Endodermal cell (in vitro differentiated cells): ENCODE measurements around the gene PPP2R3A. TPM values are rescaled to one million over a fixed set of nuclear protein-coding genes. Genes with fewer than 3 reads are reported as not detected.
A peak's percentile ranks its signal among the peaks of the same experiment; 100 is the strongest.

Experiments used
- DNase-seq: peaks from one replicate; pipeline ENCODE4 v3.0.0-alpha.2; 2017
- H3K27ac ChIP-seq: 2 replicates; pipeline ENCODE4 v1.5.1; 2013; ENCODE audit warnings: mild to moderate bottlenecking, low read depth, low read length, moderate library complexity
- H3K27me3 ChIP-seq: 2 replicates; pipeline ENCODE4 v1.6.1; 2013; ENCODE audit warnings: mild to moderate bottlenecking, low read length, moderate library complexity; ENCODE audit not compliant: insufficient read depth, control insufficient read depth, poor library complexity, severe bottlenecking
- H3K36me3 ChIP-seq: 2 replicates; pipeline ENCODE4 v1.7.0; 2013; ENCODE audit warnings: mild to moderate bottlenecking, low read length, moderate library complexity; ENCODE audit not compliant: control insufficient read depth, insufficient read depth
- H3K4me1 ChIP-seq: one replicate; pipeline ENCODE4 v1.7.0; 2013; ENCODE audit warnings: low read length; ENCODE audit not compliant: control insufficient read depth, insufficient read depth
- H3K4me3 ChIP-seq: 2 replicates; pipeline ENCODE4 v1.5.1; 2013; ENCODE audit warnings: mild to moderate bottlenecking, low read length, moderate library complexity
- H3K9ac ChIP-seq: 2 replicates; pipeline ENCODE4 v1.6.1; 2013; ENCODE audit warnings: mild to moderate bottlenecking, low read length, moderate library complexity; ENCODE audit not compliant: poor library complexity, severe bottlenecking; ENCODE audit errors: extremely low read depth
- H3K9me3 ChIP-seq: 2 replicates; pipeline ENCODE4 v1.6.1; 2013; ENCODE audit warnings: mild to moderate bottlenecking, low read length, moderate library complexity; ENCODE audit not compliant: control insufficient read depth
- H3K27ac Mint-ChIP-seq: 2 replicates; pipeline ENCODE4 v1.8.0; 2020; ENCODE audit warnings: mixed read lengths
- H3K27me3 Mint-ChIP-seq: 2 replicates; pipeline ENCODE4 v1.8.0; 2021; ENCODE audit warnings: mild to moderate bottlenecking, mixed read lengths; ENCODE audit not compliant: insufficient read depth
- H3K36me3 Mint-ChIP-seq: 2 replicates; pipeline ENCODE4 v1.8.0; 2020; ENCODE audit warnings: low read depth, mixed read lengths
- H3K4me1 Mint-ChIP-seq: 2 replicates; pipeline ENCODE4 v1.8.0; 2020; ENCODE audit warnings: mixed read lengths
- H3K4me3 Mint-ChIP-seq: 2 replicates; pipeline ENCODE4 v1.8.0; 2020; ENCODE audit warnings: mild to moderate bottlenecking, moderate library complexity, mixed read lengths
- H3K9me3 Mint-ChIP-seq: 2 replicates; pipeline ENCODE4 v1.8.0; 2020; ENCODE audit warnings: mild to moderate bottlenecking, mixed read lengths
- WGBS, 2 experiments: methylation state at CpG; one replicate each; pipeline versions ENCODE4 v1.1.5 to v1.1.7; 2013; ENCODE audit warnings: missing lambda C conversion rate in 2 of 2, mixed read lengths in 1 of 2; ENCODE audit not compliant: insufficient coverage in 1 of 2, insufficient read length in 1 of 2; 5-methylcytosine and 5-hydroxymethylcytosine counted together
- total RNA-seq, 2 donors: library from RNA; stranded (reverse); fragmentation: NEBNext Ultra II Directional in 1 of 2; extraction: Animal tissue kit (Norgen Biotek cat#: 25700) in 1 of 2; gene quantifications; 2 replicates in 1 of 2; 3 replicates in 1 of 2; pipeline ENCODE4 v1.2.1, GENCODE V29; 2021
- TF ChIP-seq, protein P1 (sequence below): fragments of 200-600 bp; sonication (generic); conservative IDR thresholded peaks from 2 replicates; pipeline ENCODE4 v1.5.0; 2021; ENCODE audit warnings: antibody characterized with exemption, mild to moderate bottlenecking

PPP2R3A gene
- total RNA-seq, 2 donors from 2014 or later = 12.5 to 16.5 TPM

DNA sequence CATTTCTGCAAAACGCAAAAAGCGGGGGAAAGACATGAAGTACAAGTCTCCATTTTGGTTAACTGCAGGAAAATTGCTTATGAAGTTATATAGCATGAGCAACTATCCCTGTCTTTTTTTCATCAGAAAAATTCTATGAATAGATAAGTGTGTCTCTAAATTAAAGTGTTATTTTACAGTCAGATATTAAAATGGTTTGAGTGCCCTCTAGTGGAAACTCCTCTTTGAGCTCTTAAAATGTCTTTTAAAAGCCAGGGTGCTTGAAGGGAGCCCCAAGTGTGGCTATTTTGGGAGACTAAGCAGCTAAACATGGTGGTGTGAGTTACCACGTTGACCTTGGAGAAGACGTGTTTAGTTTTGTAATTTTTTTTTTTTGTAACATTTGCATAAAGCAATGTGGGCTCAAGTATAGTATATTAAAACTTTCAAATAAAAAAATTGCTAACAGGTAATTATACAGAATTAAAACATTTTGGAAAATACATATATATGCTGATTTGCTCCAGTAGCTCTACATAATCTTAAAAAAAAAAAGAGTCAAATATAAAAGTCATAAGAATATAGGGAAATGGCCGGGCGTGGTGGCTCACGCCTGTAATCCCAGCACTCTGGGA lies 77.2 kb downstream of the PPP2R3A start:
- H3K27me3 Mint-ChIP-seq = no peaks in the 10 kb centered on the region
- no peak overlapping the region for H3K4me3 Mint-ChIP-seq
- H3K9me3 Mint-ChIP-seq = peaks cover 3% of the 10 kb centered on the region
- Histone ChIP-seq H3K4me3 (no peak overlapping the region), H3K9ac (no peak overlapping the region), H3K27me3 (no peaks in the 10 kb centered on the region), H3K36me3 (peaks cover 12% of the 10 kb centered on the region), H3K9me3 (no peaks in the 10 kb centered on the region), H3K4me1 (no peaks in the 10 kb centered on the region), H3K27ac (no peak overlapping the region)
- no peak overlapping the region for H3K27ac Mint-ChIP-seq
- WGBS, 2 experiments = 82 to 89% methylated on average over 6 to 7 of the region's 7 CpGs
- TF ChIP-seq, protein P1, sequence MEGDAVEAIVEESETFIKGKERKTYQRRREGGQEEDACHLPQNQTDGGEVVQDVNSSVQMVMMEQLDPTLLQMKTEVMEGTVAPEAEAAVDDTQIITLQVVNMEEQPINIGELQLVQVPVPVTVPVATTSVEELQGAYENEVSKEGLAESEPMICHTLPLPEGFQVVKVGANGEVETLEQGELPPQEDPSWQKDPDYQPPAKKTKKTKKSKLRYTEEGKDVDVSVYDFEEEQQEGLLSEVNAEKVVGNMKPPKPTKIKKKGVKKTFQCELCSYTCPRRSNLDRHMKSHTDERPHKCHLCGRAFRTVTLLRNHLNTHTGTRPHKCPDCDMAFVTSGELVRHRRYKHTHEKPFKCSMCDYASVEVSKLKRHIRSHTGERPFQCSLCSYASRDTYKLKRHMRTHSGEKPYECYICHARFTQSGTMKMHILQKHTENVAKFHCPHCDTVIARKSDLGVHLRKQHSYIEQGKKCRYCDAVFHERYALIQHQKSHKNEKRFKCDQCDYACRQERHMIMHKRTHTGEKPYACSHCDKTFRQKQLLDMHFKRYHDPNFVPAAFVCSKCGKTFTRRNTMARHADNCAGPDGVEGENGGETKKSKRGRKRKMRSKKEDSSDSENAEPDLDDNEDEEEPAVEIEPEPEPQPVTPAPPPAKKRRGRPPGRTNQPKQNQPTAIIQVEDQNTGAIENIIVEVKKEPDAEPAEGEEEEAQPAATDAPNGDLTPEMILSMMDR = peak; percentile 81
- H3K4me1 Mint-ChIP-seq = no peaks in the 10 kb centered on the region
- DNase-seq = no peak
- peaks cover 33% of the 10 kb centered on the region for H3K36me3 Mint-ChIP-seq

DNA sequence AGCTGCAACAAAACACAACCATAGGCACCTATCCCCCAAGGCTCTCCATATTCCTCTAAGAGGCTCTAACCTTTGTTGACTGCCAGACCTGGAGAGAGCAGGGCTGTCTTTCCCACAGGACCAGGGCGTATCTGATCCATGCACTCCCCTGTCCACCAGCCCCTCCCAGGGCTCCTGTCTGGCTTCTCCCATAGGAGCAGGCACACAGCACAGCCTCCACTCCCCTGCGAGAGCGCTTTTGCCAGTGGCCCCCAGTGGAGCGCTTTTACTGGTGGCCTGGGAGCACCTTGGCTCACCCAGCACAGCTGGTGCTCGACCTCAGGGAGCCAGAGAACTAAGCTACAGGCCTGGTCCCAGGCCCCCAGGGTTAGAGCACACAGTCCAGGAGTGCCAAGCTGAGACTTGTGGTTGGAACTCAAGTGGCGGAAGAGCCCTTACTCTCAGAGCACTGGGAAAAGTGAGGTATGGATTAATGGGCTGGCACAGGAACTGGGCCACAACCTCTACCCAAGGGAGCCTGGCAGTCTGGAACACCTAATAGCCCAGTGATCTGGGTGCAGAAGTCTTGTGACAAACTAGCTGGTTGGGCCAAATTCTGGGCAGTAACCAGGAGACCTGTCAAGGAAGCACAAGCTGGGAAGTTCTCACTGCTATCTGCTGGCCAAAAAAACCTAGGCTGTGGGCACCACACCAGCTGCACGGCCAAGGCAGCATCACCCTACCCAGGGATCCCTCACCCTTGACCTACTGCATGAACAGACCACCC lies 79.6 kb downstream of the PPP2R3A start:
- WGBS, 2 experiments = 93 to 100% methylated on average over 4 to 7 of the region's 7 CpGs
- Histone ChIP-seq H3K4me3 (no peak overlapping the region), H3K4me1 (no peaks in the 10 kb centered on the region), H3K27ac (no peak overlapping the region), H3K9ac (no peak overlapping the region), H3K27me3 (no peaks in the 10 kb centered on the region), H3K9me3 (no peaks in the 10 kb centered on the region), H3K36me3 (peaks cover 12% of the 10 kb centered on the region)
- Mint-ChIP-seq H3K9me3 (peaks cover 3% of the 10 kb centered on the region), H3K27ac (no peak overlapping the region), H3K36me3 (peaks cover 37% of the 10 kb centered on the region), H3K27me3 (no peaks in the 10 kb centered on the region), H3K4me1 (no peaks in the 10 kb centered on the region), H3K4me3 (no peak overlapping the region)
- no peak for DNase-seq
- TF ChIP-seq, protein P1 = no peak

DNA sequence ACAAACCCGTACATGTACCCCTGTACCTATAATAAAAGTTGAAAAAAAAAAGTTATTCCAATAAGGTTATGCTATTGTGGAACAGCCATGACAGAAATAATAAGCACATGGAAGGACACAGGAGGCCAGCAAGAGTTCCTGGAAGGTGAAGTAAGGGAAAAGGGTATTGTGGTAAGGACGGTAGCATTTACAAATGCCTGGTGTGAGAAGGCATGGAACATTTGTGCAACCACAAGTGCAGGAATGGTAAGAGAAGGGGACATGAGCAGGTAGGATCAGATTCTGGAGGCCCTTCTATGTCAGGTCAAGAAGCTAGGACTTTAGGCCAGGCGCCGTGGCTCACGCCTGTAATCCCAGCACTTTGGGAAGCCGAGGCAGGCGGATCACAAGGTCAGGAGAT lies 82.5 kb downstream of the PPP2R3A start:
- H3K4me3 ChIP-seq = no peak overlapping the region
- DNase-seq = no peak
- 92 to 98% methylated on average over 6 to 7 of the region's 7 CpGs for WGBS, 2 experiments
- no peak overlapping the region for H3K4me3 Mint-ChIP-seq
- no peak overlapping the region for H3K27ac ChIP-seq
- H3K27me3 ChIP-seq = no peaks in the 10 kb centered on the region
- no peak overlapping the region for H3K27ac Mint-ChIP-seq
- H3K9me3 ChIP-seq = no peaks in the 10 kb centered on the region
- H3K36me3 Mint-ChIP-seq = peaks cover 34% of the 10 kb centered on the region
- H3K4me1 ChIP-seq = no peaks in the 10 kb centered on the region
- peaks cover 3% of the 10 kb centered on the region for H3K9me3 Mint-ChIP-seq
- TF ChIP-seq, protein P1 = no peak
- H3K4me1 Mint-ChIP-seq = peaks cover 4% of the 10 kb centered on the region
- H3K36me3 ChIP-seq = no peaks in the 10 kb centered on the region
- no peaks in the 10 kb centered on the region for H3K27me3 Mint-ChIP-seq
- H3K9ac ChIP-seq = no peak overlapping the region
